Subcutaneous preadipocyte (primary cell): ENCODE results near the gene ARHGAP9. TPM values are rescaled to one million over a fixed set of nuclear protein-coding genes. Genes with fewer than 3 reads are reported as not detected.

Source experiments
- small RNA-seq: library from RNA; depleted of rRNA; stranded (forward); fragments of <200 nt; gene quantifications from one replicate; pipeline ENCODE3, GENCODE V24; 2012
- total RNA-seq: library from RNA; depleted of rRNA; stranded (reverse); fragments of >200 nt; gene quantifications from 2 replicates; pipeline ENCODE4 v1.2.3, GENCODE V29; 2012

Gene ARHGAP9
- total RNA-seq = under 0.01 TPM in 1 of 2 replicates, not detected in the other

DNA sequence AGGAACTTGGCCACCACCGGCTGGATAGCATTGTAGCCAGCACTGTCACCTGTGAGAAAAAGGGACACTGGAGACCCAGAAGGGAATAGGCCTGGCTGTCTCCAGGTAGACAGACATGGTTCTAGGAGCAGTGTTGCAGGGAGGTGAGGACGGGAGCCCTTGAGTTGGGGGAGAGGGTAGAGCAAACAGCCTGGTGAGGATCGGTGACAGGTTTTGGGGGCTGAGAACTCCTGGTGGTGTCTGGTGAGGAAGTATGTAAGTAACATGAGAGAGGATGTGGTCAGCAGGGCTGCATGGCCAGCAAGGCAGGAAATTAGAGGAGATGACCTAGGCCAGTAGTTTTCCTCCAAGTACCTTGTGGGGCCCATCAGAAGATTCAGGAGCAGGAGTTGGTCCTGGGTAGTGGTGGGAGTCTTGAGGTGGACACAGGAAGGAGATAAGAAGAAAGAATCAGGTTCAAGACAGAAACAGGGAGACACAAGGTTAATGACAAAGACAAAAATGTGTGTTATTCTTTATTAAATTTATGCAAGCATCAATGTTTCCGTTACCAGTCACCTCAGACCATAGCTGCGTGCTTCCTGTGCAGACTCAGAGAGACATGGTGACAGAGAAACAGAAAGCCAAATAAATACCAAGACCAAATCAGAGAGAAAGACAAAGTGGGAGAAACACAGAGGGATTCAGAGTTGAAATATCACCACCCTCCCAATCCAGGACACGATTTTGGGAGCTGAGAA lies at the start of gene ARHGAP9:
ARHGAP9 (minus strand) TSS at position 491 of the 740 bp plus-strand sequence; CDS start at position 31, 460 bp downstream.

DNA sequence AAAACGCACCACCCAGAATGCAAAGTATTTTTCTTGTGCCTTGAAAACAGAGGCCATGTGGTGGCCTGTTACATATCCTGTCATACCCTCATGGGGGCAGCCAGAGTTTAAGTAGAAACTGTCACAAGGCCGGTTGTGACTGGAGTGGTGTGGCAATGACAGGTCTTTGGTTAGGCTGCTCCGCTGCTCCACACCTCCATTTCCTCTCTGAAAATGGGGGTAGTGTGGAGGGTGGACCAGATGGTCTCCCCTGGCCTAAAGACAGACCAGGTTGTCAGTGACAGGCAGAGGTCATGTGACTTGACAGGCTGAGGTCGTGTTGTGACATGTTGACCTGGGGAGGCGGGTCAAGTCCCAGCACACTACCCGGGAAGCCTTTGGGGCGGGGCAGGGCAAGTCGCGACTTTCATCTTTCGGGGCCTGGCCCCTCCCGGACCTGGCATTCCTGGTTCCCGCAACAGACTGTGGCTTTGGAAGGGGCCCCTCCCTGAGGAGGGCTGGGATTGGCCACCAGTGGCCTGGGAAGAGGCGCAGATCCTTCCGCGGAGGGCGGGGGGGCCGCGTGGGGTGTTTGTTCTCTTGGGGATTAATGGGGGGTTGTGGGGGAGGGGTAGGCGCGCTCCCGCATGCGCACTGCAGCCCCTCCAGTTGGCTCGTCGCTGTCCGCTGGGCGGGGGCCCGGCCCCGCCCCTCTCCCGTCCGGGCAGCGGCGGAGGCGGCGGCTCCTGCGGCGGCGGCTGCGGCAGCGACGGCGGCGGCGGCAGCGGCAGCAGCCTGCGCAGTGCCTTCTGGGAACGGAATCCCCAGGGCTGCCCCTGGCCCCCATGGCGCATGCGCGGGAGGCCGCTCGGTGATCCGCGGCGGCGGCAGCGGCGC lies 42.6 kb upstream of the ARHGAP9 start, which contains the start of gene MBD6:
MBD6 (plus strand) TSS at position 814 of the 876 bp plus-strand sequence. CDS start 1,480 bp downstream, outside the sequence.

DNA sequence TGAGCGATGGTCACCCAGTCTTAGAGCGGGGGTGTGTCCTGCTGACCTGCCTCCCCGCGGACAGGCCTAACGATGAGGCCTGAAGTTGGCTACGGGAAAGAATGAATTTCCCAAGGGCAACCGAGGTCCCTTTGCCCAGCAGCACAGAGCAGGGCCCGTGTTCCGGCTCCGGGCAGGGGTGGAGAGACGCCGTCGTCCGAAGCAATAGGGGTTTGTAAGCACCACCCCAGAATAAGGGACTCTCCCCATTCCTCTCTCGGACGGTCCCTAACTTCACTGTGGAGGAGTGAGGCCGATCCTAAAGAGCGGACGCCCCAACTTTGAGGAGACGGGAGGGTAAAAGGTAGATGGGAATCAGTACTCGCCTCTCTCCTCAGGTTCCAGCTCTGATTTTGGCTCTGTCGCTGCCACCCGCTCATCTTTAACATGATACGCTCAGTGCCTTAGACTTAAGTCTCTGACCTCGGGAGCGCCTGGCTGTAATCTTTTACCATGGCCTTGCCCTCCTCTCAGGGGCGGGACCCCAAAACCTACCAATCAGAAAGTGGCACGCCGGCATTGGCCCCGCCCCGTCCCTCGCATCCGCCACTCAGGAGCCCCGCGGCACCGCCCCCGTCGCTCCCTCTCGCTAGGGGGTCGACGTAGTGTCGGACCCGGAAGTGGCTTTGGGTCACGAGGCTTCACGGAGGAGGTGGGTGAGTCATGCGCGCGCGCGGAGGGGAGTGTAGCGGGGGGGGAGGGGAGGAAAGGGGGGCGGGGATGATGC lies 40.6 kb upstream of the ARHGAP9 start, which contains the start of gene DDIT3:
DDIT3 (minus strand) TSS at position 462 of the 766 bp plus-strand sequence. CDS start 3,108 bp downstream, outside the sequence.

GRCh38 chr12:57487597-57488401 lies 8.1 kb upstream of the ARHGAP9 start, which contains the start of gene MARS1:
Gene MARS1, plus strand, starts transcription at chr12:57488068. Its CDS starts 23 bp downstream, at chr12:57488091.

DNA sequence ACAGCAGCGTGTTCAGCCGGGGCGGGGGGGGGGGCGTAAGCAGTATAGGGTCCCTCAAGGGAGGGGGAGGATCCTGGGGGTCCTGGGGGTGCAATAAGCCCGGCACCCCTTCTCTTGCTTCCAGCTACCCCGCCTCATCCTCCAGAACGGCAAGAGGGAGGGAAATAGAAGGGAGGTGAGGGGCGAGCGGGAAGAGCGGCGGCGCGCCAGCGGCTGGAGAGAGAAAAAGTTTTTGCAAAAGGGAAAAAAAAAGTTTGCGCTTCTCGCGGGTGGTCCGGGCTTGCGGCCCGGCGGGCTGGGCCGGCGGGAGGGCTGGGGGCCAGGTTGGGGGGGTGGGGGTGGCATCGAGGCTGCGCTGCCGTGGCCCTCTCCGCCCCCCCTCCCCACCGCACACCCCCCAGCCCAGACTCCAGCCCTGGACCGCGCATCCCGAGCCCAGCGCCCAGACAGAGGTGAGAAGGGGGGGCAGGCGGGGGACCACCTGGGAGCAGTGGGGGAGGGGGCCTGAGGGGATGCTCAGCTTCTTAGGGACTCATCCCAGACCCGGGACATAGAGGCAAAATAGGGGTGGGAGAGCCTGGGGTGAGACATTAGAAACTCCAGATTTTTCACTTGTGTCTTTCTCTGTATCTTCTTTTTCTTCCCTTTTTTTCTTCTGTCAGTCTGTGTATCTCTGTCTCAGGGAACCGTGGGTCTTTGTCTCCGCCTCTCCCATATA lies 19.8 kb downstream of the ARHGAP9 start, which contains the start of gene GLI1:
GLI1 (plus strand) TSS at position 36 of the 718 bp plus-strand sequence. CDS start 3,907 bp downstream, outside the sequence.

DNA sequence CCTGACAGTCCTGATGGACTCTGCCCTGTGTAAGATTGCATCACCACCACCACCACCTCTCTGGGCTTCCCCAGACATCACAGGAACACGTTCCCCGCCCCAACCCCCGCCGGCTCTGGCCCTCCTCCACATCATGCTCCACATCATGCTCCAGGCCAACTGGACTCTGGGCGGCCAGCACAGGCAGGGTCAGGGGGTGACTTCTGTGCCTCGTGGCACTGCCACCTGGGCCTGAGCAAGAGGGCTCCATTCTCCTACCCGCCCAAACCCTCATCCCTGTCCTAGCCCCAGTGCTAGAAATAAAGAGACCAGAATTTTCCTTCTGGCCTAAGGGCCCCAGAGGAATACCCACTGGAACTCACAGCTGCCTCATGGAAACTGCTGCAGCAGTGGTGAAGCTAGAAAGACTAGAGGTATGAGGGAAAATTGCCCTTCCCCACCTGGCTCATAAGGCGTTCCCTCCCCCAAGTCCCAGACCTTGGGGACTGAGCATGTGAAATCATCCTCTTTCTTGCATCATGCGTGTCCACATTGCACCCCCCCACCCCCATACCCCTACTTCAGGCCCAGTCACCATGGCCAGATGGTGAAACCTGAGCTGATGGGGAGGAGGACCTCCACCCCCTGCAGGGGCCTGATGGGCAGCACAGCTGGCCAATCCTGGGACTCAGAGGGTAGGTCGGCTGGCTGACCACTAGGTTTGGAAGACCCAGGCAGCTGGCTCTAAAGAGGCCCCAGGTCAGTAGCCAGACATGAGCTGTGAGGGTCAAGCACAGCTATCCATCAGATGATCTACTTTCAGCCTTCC lies 24.9 kb downstream of the ARHGAP9 start, which contains the start of gene INHBE:
INHBE (plus strand) TSS at position 742 of the 808 bp plus-strand sequence. CDS start 230 bp downstream, outside the sequence.

GRCh38 chr12:57434517-57435223 lies 45.0 kb downstream of the ARHGAP9 start, which contains the start of gene INHBC:
Gene INHBC, plus strand, starts transcription at chr12:57434784. Its CDS starts 103 bp downstream, at chr12:57434887.

DNA sequence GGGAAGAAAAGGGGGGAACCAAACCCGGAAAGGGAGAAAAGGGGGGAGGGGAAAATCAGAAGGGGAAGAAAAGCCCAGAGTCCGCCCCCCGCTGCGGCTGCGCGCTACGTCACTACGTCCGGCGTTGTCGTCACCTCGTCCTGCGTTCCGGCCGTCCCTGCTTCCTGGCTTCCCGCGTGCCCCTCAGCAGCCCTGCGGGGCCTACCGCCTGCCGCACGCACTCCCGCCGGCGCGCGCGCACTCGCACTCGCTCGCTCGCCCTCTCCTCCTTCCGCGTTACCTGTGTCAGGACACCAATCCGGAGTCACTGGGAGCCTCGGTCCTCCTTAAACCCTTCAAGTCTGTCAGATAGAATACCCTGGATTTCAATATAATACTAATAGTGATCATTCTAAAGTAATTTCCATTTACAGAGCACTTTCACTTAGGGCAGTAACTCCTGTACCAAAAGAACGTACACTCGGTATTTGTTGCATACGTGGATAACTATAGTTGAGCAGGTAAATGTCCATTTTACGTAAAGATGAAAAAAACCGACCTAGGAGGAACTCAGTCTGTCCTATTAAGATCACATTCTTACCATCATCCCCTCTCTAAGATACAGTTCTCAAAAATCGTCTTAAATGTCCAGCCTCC lies 48.6 kb downstream of the ARHGAP9 start, which contains the start of gene R3HDM2:
R3HDM2 (minus strand) TSS at position 113 of the 636 bp plus-strand sequence. CDS start 120,615 bp downstream, outside the sequence.

Small RNAs within 50 kb of the gene (small RNA-seq; reads per million reads assigned to genes)
- gene MIR616 = 0.19 reads per million

Other genes starting within 250 kb of the ARHGAP9 start
- 0.59 and 0.73 TPM in 2 replicates for gene STAC3, start 228.7 kb downstream of the ARHGAP9 start, total RNA-seq
- gene R3HDM2, start 48.8 kb downstream of the ARHGAP9 start, total RNA-seq = 14.7 and 26.4 TPM in 2 replicates
- under 0.01 TPM in 1 of 2 replicates, not detected in the other for gene INHBC, start 45.1 kb downstream of the ARHGAP9 start, total RNA-seq
- not detected in 2 replicates for gene INHBE, start 24.6 kb downstream of the ARHGAP9 start, total RNA-seq
- under 0.01 and 0.78 TPM in 2 replicates for gene GLI1, start 20.1 kb downstream of the ARHGAP9 start, total RNA-seq
- 81.9 and 126 TPM in 2 replicates for gene MARS1, start 8.2 kb upstream of the ARHGAP9 start, total RNA-seq
- 16.6 and 19.1 TPM in 2 replicates for gene DDIT3, start 40.6 kb upstream of the ARHGAP9 start, total RNA-seq
- gene MBD6, start 43.0 kb upstream of the ARHGAP9 start, total RNA-seq = 2.9 and 5.7 TPM in 2 replicates
- 89.3 and 95.6 TPM in 2 replicates for gene DCTN2, start 67.3 kb upstream of the ARHGAP9 start, total RNA-seq
- under 0.01 and 0.20 TPM in 2 replicates for gene KIF5A, start 70.2 kb upstream of the ARHGAP9 start, total RNA-seq
- 1.8 and 2.6 TPM in 2 replicates for gene PIP4K2C, start 111.3 kb upstream of the ARHGAP9 start, total RNA-seq
- gene DTX3, start 125.0 kb upstream of the ARHGAP9 start, total RNA-seq = 0.78 and 3.7 TPM in 2 replicates
- gene ARHGEF25, start 131.6 kb upstream of the ARHGAP9 start, total RNA-seq = 0.98 and 4.0 TPM in 2 replicates
- gene B4GALNT1, start 153.3 kb upstream of the ARHGAP9 start, total RNA-seq = under 0.01 and 0.20 TPM in 2 replicates
- gene OS9, start 214.3 kb upstream of the ARHGAP9 start, total RNA-seq = 80.9 and 99.9 TPM in 2 replicates